Measurements from ENCODE around the gene FOXC2.

Gene FOXC2

DNA sequence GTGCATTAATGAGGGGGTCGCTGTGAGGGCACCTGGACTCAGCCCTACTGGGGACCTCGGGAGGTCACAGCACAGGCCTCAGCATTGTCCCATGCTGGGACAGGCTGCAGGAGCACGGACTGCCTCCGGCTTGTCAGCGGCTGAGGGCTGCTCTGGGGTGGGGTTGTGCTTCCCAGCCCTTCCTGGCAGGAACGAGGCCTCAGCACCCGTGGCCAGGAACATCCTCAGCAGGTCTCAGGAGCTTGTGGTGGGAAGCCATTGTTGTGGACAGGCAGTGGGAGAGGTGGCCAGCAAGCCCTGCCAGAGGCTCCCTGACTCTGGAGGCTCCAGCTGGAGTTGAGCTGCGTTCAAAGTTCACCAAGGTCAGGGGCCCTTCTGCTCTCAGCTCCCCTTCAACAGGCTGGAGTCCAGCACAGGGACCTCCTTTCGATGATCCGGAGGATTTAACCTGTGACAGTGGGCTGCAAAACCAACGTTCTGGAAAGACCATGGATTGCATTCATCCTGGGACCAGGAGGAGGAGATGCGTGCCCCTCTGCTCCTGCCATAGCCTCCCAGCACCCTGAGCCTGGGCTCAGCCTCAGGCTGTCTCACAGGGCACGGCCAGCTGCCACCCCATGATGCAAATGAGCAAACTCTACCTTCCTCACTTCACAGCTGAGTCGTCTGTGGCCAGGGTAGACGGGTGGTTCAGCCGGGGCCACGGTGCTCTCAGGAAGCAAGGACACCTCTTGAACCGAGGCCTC is 44.3 kb downstream of the FOXC2 start:
- ATAC-seq = peak; percentile 2; the same call in 2 of the 3 replicates
- TF ChIP-seq ZFP30 (CRISPR knock-in tag; IDR thresholded peaks at IDR 0.05) (no peak), ZNF70 (CRISPR knock-in tag; IDR thresholded peaks at IDR 0.05) (no peak), OSR1 (CRISPR knock-in tag; IDR thresholded peaks at IDR 0.05) (no peak), RARB (CRISPR knock-in tag; IDR thresholded peaks at IDR 0.05) (no peak), ARNTL (CRISPR knock-in tag; IDR thresholded peaks at IDR 0.05; ENCODE audit: borderline replicate concordance, low read depth) (no peak), ESRRG (CRISPR knock-in tag; IDR thresholded peaks at IDR 0.05) (no peak), SNAI2 (CRISPR knock-in tag; IDR thresholded peaks at IDR 0.05) (no peak), TOX (CRISPR knock-in tag; IDR thresholded peaks at IDR 0.05; ENCODE audit: borderline replicate concordance) (no peak)
- TF ChIP-seq, protein P1, sequence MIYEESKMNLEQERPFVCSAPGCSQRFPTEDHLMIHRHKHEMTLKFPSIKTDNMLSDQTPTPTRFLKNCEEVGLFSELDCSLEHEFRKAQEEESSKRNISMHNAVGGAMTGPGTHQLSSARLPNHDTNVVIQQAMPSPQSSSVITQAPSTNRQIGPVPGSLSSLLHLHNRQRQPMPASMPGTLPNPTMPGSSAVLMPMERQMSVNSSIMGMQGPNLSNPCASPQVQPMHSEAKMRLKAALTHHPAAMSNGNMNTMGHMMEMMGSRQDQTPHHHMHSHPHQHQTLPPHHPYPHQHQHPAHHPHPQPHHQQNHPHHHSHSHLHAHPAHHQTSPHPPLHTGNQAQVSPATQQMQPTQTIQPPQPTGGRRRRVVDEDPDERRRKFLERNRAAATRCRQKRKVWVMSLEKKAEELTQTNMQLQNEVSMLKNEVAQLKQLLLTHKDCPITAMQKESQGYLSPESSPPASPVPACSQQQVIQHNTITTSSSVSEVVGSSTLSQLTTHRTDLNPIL (CRISPR knock-in tag; IDR thresholded peaks at IDR 0.05; ENCODE audit: low read depth) = no peak
- TF ChIP-seq, protein P2, sequence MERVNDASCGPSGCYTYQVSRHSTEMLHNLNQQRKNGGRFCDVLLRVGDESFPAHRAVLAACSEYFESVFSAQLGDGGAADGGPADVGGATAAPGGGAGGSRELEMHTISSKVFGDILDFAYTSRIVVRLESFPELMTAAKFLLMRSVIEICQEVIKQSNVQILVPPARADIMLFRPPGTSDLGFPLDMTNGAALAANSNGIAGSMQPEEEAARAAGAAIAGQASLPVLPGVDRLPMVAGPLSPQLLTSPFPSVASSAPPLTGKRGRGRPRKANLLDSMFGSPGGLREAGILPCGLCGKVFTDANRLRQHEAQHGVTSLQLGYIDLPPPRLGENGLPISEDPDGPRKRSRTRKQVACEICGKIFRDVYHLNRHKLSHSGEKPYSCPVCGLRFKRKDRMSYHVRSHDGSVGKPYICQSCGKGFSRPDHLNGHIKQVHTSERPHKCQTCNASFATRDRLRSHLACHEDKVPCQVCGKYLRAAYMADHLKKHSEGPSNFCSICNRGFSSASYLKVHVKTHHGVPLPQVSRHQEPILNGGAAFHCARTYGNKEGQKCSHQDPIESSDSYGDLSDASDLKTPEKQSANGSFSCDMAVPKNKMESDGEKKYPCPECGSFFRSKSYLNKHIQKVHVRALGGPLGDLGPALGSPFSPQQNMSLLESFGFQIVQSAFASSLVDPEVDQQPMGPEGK (CRISPR knock-in tag; IDR thresholded peaks at IDR 0.05; ENCODE audit: borderline replicate concordance) = no peak

DNA sequence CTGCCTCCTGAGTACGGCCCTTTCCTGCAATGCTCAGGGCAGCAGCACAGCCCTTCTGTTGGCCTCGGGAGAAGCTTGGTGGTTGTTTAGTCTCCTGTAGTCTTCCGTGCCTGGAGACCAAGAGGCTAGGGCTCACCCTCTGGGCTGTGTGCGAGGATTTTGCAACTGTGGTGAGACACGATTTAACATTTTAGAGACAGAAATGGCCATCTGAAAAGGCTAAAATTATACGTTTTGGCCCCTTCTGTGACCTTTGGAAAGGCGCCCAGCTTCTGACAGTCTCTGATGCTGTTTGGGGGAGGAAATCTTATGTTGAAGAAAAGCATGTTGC is 44.9 kb downstream of the FOXC2 start:
- ATAC-seq = peak; percentile 22
- TF ChIP-seq RARB (CRISPR knock-in tag; IDR thresholded peaks at IDR 0.05) = no peak
- no peak for TF ChIP-seq PPARA (CRISPR knock-in tag; IDR thresholded peaks at IDR 0.05; ENCODE audit: borderline replicate concordance)
- no peak for TF ChIP-seq ESRRG (CRISPR knock-in tag; IDR thresholded peaks at IDR 0.05)
- TF ChIP-seq TOX (CRISPR knock-in tag; IDR thresholded peaks at IDR 0.05; ENCODE audit: borderline replicate concordance) = no peak
- TF ChIP-seq, protein P3, sequence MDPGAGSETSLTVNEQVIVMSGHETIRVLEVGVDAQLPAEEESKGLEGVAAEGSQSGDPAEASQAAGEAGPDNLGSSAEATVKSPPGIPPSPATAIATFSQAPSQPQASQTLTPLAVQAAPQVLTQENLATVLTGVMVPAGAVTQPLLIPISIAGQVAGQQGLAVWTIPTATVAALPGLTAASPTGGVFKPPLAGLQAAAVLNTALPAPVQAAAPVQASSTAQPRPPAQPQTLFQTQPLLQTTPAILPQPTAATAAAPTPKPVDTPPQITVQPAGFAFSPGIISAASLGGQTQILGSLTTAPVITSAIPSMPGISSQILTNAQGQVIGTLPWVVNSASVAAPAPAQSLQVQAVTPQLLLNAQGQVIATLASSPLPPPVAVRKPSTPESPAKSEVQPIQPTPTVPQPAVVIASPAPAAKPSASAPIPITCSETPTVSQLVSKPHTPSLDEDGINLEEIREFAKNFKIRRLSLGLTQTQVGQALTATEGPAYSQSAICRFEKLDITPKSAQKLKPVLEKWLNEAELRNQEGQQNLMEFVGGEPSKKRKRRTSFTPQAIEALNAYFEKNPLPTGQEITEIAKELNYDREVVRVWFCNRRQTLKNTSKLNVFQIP (CRISPR knock-in tag; IDR thresholded peaks at IDR 0.05; ENCODE audit: borderline replicate concordance, low read depth) = no peak
- no peak for TF ChIP-seq ZC3H10 (CRISPR knock-in tag; IDR thresholded peaks at IDR 0.05)
- TF ChIP-seq OSR1 (CRISPR knock-in tag; IDR thresholded peaks at IDR 0.05) = no peak
- no peak for TF ChIP-seq BACH2 (CRISPR knock-in tag; IDR thresholded peaks at IDR 0.05; ENCODE audit: borderline replicate concordance)
- TF ChIP-seq ISL1 (CRISPR knock-in tag; IDR thresholded peaks at IDR 0.05) = no peak
- no peak for TF ChIP-seq ARNTL (CRISPR knock-in tag; IDR thresholded peaks at IDR 0.05; ENCODE audit: borderline replicate concordance, low read depth)
- TF ChIP-seq ZFP30 (CRISPR knock-in tag; IDR thresholded peaks at IDR 0.05) = no peak
- TF ChIP-seq TCF4 (CRISPR knock-in tag; IDR thresholded peaks at IDR 0.05; ENCODE audit: borderline replicate concordance) = no peak
- TF ChIP-seq ZNF8 (CRISPR knock-in tag; IDR thresholded peaks at IDR 0.05) = no peak
- no peak for TF ChIP-seq ZFP3 (CRISPR knock-in tag; IDR thresholded peaks at IDR 0.05)
- TF ChIP-seq, protein P4, sequence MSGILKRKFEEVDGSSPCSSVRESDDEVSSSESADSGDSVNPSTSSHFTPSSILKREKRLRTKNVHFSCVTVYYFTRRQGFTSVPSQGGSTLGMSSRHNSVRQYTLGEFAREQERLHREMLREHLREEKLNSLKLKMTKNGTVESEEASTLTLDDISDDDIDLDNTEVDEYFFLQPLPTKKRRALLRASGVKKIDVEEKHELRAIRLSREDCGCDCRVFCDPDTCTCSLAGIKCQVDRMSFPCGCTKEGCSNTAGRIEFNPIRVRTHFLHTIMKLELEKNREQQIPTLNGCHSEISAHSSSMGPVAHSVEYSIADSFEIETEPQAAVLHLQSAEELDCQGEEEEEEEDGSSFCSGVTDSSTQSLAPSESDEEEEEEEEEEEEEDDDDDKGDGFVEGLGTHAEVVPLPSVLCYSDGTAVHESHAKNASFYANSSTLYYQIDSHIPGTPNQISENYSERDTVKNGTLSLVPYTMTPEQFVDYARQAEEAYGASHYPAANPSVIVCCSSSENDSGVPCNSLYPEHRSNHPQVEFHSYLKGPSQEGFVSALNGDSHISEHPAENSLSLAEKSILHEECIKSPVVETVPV (CRISPR knock-in tag; IDR thresholded peaks at IDR 0.05) = no peak
- TF ChIP-seq ZNF565 (CRISPR knock-in tag; conservative IDR thresholded peaks at IDR 0.05; ENCODE audit: low read depth) = no peak
- no peak for TF ChIP-seq CSDC2 (CRISPR knock-in tag; IDR thresholded peaks at IDR 0.05)
- TF ChIP-seq, protein P5, sequence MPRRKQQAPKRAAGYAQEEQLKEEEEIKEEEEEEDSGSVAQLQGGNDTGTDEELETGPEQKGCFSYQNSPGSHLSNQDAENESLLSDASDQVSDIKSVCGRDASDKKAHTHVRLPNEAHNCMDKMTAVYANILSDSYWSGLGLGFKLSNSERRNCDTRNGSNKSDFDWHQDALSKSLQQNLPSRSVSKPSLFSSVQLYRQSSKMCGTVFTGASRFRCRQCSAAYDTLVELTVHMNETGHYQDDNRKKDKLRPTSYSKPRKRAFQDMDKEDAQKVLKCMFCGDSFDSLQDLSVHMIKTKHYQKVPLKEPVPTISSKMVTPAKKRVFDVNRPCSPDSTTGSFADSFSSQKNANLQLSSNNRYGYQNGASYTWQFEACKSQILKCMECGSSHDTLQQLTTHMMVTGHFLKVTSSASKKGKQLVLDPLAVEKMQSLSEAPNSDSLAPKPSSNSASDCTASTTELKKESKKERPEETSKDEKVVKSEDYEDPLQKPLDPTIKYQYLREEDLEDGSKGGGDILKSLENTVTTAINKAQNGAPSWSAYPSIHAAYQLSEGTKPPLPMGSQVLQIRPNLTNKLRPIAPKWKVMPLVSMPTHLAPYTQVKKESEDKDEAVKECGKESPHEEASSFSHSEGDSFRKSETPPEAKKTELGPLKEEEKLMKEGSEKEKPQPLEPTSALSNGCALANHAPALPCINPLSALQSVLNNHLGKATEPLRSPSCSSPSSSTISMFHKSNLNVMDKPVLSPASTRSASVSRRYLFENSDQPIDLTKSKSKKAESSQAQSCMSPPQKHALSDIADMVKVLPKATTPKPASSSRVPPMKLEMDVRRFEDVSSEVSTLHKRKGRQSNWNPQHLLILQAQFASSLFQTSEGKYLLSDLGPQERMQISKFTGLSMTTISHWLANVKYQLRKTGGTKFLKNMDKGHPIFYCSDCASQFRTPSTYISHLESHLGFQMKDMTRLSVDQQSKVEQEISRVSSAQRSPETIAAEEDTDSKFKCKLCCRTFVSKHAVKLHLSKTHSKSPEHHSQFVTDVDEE (CRISPR knock-in tag; IDR thresholded peaks at IDR 0.05) = no peak
- no peak for TF ChIP-seq GLIS3 (CRISPR knock-in tag; IDR thresholded peaks at IDR 0.05)
